SH-SY5Y (cell line): Measurements from ENCODE around the gene MAN2A1.

Experiments used
- GATA2 ChIP-seq: IDR thresholded peaks from 2 replicates; pipeline ENCODE4 v1.6.1; 2011; ENCODE audit warnings: mild to moderate bottlenecking, low read depth, low read length
- GATA3 ChIP-seq: IDR thresholded peaks from 2 replicates; pipeline ENCODE4 v1.6.1; 2011; ENCODE audit warnings: low read depth, mild to moderate bottlenecking, low read length, moderate library complexity

DNA sequence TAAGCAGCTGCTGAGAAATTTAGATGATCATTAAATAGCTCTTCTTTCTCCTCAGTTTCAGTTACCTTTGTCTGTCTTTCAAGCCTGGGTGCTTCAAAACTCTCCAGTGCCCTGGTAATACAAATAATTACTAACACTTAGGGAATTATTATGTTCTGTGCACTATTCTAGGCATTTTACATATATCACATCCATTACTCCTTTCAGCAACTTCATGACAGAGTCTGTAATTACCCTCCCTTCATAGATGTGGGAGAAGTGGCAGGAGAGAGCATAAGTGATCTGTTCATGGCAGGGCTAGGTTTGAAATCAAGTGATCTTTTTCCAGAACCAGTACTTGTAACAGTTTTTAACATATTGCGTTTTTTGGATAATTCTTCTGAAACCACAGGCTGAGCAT, 32.0 kb downstream of the MAN2A1 start:
- TF ChIP-seq GATA2 (no peak), GATA3 (no peak)
